Measurements from ENCODE around the gene CNOT6.
"Not testable (repeated sequence)": the region's sequence is repeated elsewhere in the genome, so short reads cannot be mapped to it uniquely, and the experiment has no call there.

DNA sequence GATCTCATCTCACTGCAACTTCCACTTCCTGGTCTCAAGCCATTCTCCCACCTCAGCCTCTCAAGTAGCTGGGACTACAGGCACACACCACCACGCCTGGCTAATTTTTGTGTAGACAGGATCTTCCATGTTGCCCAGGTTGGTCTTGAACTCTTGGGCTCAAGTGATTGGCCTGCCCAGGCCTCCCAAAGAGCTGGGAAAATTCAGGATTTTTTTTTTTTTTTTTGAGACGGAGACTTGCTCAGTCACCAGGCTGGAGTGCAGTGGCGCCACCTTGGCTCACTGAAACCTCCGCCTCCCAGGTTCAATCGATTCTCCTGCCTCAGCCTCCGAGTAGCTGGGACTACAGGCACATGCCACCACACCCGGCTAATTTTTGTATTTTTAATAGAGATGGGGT lies 21.8 kb downstream of the CNOT6 start:
- TF ChIP-seq POLR2A (IDR thresholded peaks at IDR 0.05) = not testable (repeated sequence)
- TF ChIP-seq, protein P1, sequence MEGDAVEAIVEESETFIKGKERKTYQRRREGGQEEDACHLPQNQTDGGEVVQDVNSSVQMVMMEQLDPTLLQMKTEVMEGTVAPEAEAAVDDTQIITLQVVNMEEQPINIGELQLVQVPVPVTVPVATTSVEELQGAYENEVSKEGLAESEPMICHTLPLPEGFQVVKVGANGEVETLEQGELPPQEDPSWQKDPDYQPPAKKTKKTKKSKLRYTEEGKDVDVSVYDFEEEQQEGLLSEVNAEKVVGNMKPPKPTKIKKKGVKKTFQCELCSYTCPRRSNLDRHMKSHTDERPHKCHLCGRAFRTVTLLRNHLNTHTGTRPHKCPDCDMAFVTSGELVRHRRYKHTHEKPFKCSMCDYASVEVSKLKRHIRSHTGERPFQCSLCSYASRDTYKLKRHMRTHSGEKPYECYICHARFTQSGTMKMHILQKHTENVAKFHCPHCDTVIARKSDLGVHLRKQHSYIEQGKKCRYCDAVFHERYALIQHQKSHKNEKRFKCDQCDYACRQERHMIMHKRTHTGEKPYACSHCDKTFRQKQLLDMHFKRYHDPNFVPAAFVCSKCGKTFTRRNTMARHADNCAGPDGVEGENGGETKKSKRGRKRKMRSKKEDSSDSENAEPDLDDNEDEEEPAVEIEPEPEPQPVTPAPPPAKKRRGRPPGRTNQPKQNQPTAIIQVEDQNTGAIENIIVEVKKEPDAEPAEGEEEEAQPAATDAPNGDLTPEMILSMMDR (IDR thresholded peaks at IDR 0.05) = not testable (repeated sequence)

All from uterus (tissue), 2 donors.